Esophagus squamous epithelium (tissue), 5 donors: ENCODE results near the gene TICAM2. TPM values are rescaled to one million over a fixed set of nuclear protein-coding genes. Genes with fewer than 3 reads are reported as not detected.

Source experiments
- DNase-seq: peaks from one replicate; lab custom pipeline; 2025; lab: John Stamatoyannopoulos, UW
- H3K27ac ChIP-seq, 4 donors: fragments of 200-600 bp; sonication (generic); one replicate each; pipeline ENCODE4 v1.5.1; 2016 to 2019; ENCODE audit warnings: mild to moderate bottlenecking in 1 of 4
- H3K27me3 ChIP-seq, 4 donors: fragments of 200-600 bp; sonication (generic); 1 replicate in 3 of 4; 2 replicates in 1 of 4; pipeline versions ENCODE4 v1.5.1 to v1.6.0; 2017 to 2021; ENCODE audit warnings: antibody characterized with exemption in 1 of 4
- H3K36me3 ChIP-seq, 3 donors: fragments of 200-600 bp; sonication (generic); one replicate each; pipeline ENCODE4 v1.5.1; 2016 to 2019
- H3K4me1 ChIP-seq, 3 donors: fragments of 200-600 bp; sonication (generic); one replicate each; pipeline ENCODE4 v1.5.1; 2017 to 2019
- H3K4me3 ChIP-seq, 4 donors: fragments of 200-600 bp; sonication (generic); 1 replicate in 3 of 4; 2 replicates in 1 of 4; pipeline ENCODE4 v1.5.1; 2016 to 2019; ENCODE audit warnings: mild to moderate bottlenecking in 2 of 4, moderate library complexity in 1 of 4
- H3K9me3 ChIP-seq, 3 donors: fragments of 200-600 bp; sonication (generic); one replicate each; pipeline ENCODE4 v1.5.1; 2016 to 2019
- POLR2A ChIP-seq, 4 donors: fragments of 450-650 bp; IDR thresholded peaks; one replicate each; pipeline ENCODE4 v1.6.1; 2017; ENCODE audit warnings: antibody characterized with exemption in 4 of 4, mild to moderate bottlenecking in 4 of 4, moderate library complexity in 3 of 4
- WGBS, 2 donors: methylation state at CpG; one replicate each; pipeline ENCODE4 v1.1.5; 2018; 5-methylcytosine and 5-hydroxymethylcytosine counted together
- intact Hi-C: fragments of 100-400 bp; cut with DNase I; formaldehyde crosslinking; loops from one replicate; pipeline ENCODE4 v1.15.0; 2022
- total RNA-seq, 4 donors: library from RNA; depleted of rRNA; stranded (reverse); fragments of >200 nt; gene quantifications; one replicate each; pipeline ENCODE4 v1.1.0, GENCODE V29; 2016
- TF ChIP-seq, protein P1 (sequence below), 6 experiments: fragments of 450-650 bp in 4 of 6; fragments of 200-600 bp in 2 of 6; sonication (generic) in 2 of 6; IDR thresholded peaks; one replicate each; pipeline ENCODE4 v1.5.1; 2016 to 2019; ENCODE audit warnings: antibody characterized with exemption in 6 of 6, mild to moderate bottlenecking in 4 of 6, moderate library complexity in 4 of 6
- donor health status: DM: yes; HTN: yes; CAD: no.

TICAM2 gene
- total RNA-seq, 4 donors from 2014 or later = 0.68 to 2.7 (median 0.95) TPM; not detected in 1

DNA sequence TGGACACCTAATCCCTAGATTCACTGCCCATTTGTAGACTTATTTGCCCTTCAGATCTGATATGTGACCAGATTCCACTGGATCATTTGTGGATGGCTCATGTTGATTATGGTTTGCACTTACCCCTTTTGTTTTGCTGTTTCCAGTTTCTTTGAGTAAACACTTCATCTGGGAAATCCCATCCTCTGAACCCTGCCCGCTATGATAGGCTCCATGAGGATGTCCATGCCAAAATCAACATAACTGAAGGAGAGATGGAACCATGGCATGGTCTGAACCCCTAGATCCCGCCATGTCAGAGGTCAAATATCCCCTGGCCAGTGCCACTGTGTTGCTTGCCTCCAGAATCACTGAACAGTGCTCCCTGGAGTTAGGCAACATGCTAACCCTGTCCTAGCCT, 46.0 kb downstream of the TICAM2 start:
- Histone ChIP-seq H3K4me3 (no peak overlapping the region), H3K9me3 (no peaks in the 10 kb centered on the region), H3K4me1 (no peaks in the 10 kb centered on the region), H3K36me3 (no peaks in the 10 kb centered on the region), H3K27me3 (no peaks in the 10 kb centered on the region), H3K27ac (no peak overlapping the region)
- WGBS, 2 donors = 85 to 100% methylated on average over 2 of the region's 2 CpGs
- no peak for DNase-seq
- intact Hi-C loops = no loop called here
- TF ChIP-seq POLR2A (IDR thresholded peaks at IDR 0.05) = no peak
- TF ChIP-seq, protein P1, sequence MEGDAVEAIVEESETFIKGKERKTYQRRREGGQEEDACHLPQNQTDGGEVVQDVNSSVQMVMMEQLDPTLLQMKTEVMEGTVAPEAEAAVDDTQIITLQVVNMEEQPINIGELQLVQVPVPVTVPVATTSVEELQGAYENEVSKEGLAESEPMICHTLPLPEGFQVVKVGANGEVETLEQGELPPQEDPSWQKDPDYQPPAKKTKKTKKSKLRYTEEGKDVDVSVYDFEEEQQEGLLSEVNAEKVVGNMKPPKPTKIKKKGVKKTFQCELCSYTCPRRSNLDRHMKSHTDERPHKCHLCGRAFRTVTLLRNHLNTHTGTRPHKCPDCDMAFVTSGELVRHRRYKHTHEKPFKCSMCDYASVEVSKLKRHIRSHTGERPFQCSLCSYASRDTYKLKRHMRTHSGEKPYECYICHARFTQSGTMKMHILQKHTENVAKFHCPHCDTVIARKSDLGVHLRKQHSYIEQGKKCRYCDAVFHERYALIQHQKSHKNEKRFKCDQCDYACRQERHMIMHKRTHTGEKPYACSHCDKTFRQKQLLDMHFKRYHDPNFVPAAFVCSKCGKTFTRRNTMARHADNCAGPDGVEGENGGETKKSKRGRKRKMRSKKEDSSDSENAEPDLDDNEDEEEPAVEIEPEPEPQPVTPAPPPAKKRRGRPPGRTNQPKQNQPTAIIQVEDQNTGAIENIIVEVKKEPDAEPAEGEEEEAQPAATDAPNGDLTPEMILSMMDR (IDR thresholded peaks at IDR 0.05) = no peak

DNA sequence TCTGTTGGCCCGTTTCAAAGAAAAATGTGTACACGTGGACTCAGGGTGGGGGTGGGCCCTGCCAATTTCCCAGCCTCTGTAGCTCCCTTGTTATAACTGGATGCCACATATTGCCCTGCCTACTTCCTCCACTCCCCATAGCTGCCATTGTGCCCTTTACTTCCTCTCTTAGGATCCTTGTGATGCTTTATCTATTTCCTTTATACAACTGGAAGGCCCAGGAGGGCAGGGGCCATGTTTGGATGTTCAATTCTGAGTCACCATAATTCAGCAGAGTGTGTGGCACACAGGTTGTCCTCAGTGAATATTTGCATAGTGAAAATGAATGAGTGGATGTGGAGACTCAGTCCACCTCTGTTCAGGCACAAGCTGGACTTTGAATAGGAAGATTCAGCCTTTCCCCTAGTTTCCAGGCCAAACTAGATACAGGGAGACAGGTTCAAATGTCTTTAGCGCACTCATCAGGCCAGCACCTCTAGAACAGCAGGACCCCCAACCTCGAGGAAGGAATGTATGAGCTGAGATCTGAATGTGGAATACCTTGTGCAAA, 47.1 kb downstream of the TICAM2 start:
- H3K27ac ChIP-seq = no peak overlapping the region
- no peak overlapping the region for H3K4me3 ChIP-seq
- no peaks in the 10 kb centered on the region for H3K27me3 ChIP-seq
- no peaks in the 10 kb centered on the region for H3K36me3 ChIP-seq
- 84 to 87% methylated on average over 4 of the region's 4 CpGs for WGBS, 2 donors
- no peaks in the 10 kb centered on the region for H3K9me3 ChIP-seq
- peaks cover 0 to 7% (median 0%) of the 10 kb centered on the region in 3 donors for H3K4me1 ChIP-seq
- no peak for DNase-seq
- intact Hi-C loops = no loop called here
- TF ChIP-seq, protein P1 (IDR thresholded peaks at IDR 0.05) = no peak
- TF ChIP-seq POLR2A (IDR thresholded peaks at IDR 0.05) = no peak

GRCh38 chr5:115553082-115553481, 49.2 kb downstream of the TICAM2 start:
- intact Hi-C loops = no loop called here
- Histone ChIP-seq H3K4me1 (peaks cover 0 to 7% (median 0%) of the 10 kb centered on the region in 3 donors), H3K9me3 (no peaks in the 10 kb centered on the region), H3K27me3 (no peaks in the 10 kb centered on the region), H3K27ac (peak overlapping the region in 1 of 4 donors; percentile 12), H3K4me3 (no peak overlapping the region), H3K36me3 (no peaks in the 10 kb centered on the region)
- DNase-seq = no peak
- WGBS, 2 donors = 46 to 69% methylated on average over 4 of the region's 4 CpGs
- TF ChIP-seq POLR2A (IDR thresholded peaks at IDR 0.05) = no peak
- TF ChIP-seq, protein P1 (IDR thresholded peaks at IDR 0.05) = no peak

DNA sequence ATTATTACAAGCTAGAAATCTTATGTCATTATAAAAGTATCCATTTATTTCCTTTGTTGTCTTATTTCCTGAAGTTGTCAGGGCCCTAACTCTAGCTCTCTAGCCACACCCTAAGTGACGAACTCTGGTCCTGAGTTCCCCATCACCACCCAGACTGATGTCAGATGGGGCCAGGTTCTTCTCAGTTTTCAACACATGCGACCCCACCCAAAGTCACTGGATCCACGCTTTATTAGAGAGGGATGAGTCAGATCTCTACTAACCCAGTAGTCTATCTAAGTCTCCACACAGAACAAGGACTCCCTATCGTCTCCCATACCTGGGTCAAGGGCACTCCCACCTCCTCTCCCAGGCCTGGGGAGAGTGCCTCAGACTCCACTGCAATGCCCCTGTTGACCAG, 50.9 kb downstream of the TICAM2 start:
- Histone ChIP-seq H3K36me3 (no peaks in the 10 kb centered on the region), H3K27ac (peak overlapping the region in 1 of 4 donors; percentile 1), H3K27me3 (no peaks in the 10 kb centered on the region), H3K4me3 (no peak overlapping the region), H3K9me3 (peaks cover 0 to under 1% (median 0%) of the 10 kb centered on the region in 3 donors), H3K4me1 (peaks cover 0 to 7% (median 0%) of the 10 kb centered on the region in 3 donors)
- intact Hi-C loops = no loop called here
- TF ChIP-seq, protein P1 (IDR thresholded peaks at IDR 0.05) = no peak
- no peak for TF ChIP-seq POLR2A (IDR thresholded peaks at IDR 0.05)
- 31 to 55% methylated on average over 3 to 4 of the region's 4 CpGs for WGBS, 2 donors
- DNase-seq = no peak

DNA sequence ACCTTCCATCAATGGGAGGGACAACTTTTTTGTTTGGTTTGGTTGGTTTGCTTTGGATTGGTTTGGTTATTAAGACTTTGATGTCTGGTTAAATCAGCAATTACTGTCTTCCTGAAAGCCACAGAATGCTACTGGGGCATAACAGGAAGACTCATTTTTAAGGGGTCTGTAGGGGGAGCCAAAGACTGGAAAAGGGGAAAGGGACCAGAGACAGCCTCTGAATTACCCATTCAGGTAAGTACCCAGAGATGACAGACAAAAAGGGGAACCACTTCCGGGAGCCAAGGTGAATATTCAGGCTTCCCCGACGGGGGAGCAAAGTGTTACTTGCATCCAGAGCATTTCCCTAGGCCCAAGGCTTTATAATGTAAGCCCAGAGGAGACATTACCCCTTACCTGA, 53.1 kb downstream of the TICAM2 start:
- DNase-seq = no peak
- no peak for TF ChIP-seq POLR2A (IDR thresholded peaks at IDR 0.05)
- TF ChIP-seq, protein P1 (IDR thresholded peaks at IDR 0.05) = no peak
- 51 to 84% methylated on average over 3 of the region's 3 CpGs for WGBS, 2 donors
- Histone ChIP-seq H3K4me1 (peaks cover 0 to 12% (median 0%) of the 10 kb centered on the region in 3 donors), H3K27me3 (no peaks in the 10 kb centered on the region), H3K27ac (no peak overlapping the region), H3K36me3 (no peaks in the 10 kb centered on the region), H3K9me3 (peaks cover 3 to 9% (median 6%) of the 10 kb centered on the region in 3 donors), H3K4me3 (no peak overlapping the region)
- intact Hi-C loops = no loop called here
